Hematopoietic multipotent progenitor cell treated with erythropoietin and hydrocortisone succinate and interleukin-3 and kit ligand, for 6 days (in vitro differentiated cells): ENCODE data around the gene DCDC2.
"Not testable (repeated sequence)": the region's sequence is repeated elsewhere in the genome, so short reads cannot be mapped to it uniquely, and the experiment has no call there.

Experiments used
- DNase-seq: peaks from one replicate; pipeline ENCODE4 v3.0.0-alpha.2; 2015

Gene DCDC2

DNA sequence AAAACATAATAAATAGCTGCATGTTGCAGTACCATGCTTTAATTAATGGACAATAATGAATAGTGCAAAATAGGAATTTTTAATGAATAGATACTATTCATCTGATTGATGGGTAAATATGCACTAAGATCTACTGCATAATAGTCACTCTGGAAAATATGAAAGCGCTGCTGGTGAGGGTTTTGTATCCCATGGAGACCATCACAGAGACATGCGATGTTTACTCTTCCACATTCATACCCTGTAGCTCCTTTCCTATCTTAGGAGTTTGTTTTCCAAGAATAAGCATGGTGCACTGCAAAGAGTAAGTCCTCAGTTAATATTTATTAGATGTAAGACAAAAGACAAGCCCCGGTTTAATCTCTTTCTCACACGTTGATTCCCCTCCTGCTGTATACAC lies 150.4 kb downstream of the DCDC2 start:
- no peak for DNase-seq

DNA sequence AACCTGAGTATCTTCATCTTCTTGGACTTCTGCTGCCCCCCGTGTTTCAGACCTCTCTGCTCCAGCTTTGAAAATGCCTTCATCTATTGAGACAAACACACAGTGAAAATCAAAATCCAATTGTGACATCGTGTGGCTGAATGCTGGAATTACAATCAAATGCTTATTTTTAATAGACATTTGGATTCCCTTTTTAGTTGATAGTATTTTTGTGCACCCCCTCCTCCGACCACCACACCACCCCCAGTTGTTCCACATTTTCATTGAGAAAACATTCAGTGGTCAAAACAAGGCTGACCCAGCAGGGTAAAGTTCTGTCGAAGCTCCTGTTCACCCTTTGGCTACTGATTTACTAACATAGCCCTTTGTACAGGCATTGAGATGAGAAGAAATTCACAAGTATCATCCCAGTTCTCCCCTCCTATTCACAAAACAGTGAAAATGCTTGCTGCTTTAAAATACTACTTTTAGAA lies 152.8 kb downstream of the DCDC2 start:
- peak; percentile 70 for DNase-seq

DNA sequence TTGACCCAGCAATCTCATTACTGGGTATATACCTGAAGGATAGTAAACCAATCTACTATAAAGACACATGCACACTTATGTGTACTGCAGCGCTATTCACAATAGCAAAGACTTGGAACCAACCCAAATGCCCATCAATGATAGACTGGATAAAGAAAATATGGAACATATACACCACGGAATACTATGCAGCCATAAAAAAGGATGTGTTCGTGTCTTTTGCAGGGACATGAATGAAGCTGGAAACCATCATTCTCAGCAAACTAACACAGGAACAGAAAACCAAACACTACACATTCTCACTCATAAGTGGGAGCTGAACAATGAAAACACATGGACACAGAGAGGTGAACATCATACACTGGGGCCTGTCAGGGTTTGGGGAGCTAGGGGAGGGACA lies 153.7 kb downstream of the DCDC2 start:
- DNase-seq: not testable (repeated sequence)

DNA sequence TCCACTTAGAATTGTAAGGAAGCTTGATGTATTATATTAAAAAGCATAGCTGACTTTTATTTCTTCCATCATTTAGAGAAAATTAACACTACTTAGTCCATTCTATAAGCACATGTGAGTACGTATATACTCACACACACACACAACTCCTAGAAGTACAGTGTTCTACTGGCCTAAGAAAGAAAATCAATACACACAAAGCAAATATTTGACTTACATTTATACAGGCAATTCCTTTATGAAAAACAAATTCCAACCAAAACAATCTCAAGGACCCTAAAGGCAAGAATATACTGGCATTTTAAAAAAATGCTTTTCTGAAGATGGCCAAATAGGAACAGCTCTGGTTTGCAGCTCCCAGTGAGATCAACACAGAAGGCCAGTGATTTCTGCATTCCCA lies 160.0 kb downstream of the DCDC2 start:
- no peak for DNase-seq

DNA sequence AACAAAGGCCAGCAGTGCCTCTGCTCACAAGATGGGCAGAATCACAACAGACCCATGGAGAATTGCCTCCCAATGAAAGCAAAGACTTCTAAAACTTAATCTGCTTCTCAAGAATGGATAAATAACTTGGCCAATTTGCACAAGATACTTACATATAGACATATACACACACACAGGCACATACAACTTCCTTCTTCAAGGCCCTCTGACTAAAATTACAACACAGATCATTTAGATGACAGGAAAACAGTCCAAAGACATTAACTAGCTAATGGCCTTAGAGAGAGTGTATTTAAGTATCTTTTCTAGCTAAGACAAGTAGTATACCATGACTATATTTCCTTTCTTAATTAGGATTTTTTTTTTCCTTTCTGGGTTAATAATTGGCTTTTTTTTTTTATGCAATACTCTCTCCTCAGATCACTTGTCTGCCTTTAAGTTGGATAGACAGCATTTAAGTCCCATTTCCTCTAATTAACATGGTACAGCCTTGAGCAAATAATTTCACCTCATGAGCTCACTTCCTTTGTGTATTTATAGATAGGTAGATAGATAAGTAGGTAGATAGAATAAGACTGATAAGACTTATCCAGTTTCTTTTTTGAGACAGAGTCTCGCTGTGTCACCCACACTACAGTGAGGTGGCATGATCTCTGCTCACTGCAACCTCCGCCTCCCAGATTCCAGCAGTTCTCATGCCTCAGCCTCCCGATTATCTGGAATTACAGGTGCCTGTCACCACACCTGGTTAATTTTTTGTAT lies 161.8 kb downstream of the DCDC2 start:
- DNase-seq: no peak

DNA sequence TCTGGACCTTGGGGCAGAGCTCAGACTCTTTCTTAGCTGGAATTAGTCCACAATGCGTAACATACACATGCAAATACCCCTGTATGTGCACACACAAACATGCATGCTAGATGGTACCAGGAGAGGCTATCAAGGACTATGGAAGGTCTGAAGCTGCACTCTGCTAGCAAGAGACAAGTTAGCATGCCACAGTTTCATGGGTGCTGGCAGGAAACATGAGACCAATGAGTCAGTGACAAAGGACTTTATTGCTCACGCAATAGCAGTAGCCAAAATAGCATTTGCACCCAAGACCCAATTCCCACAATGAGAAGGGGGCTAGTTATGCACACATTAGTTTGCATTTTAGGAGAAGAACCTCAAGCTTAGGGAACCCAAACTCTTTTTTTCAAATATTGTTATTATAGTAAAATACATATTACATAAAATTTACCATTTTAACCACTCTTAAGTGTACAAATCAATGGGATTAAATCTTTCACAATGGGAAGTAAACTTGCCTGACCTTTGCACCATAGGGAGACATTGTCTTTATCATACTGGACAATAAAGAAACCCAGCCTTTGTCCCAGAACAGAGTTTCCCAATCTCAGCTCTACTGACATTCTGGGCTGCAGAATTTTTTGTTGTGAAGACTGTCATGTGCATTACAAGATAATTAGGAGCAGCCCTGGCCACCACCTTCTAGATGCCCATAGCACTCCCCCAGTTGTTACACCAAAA lies 162.7 kb downstream of the DCDC2 start:
- DNase-seq: no peak

DNA sequence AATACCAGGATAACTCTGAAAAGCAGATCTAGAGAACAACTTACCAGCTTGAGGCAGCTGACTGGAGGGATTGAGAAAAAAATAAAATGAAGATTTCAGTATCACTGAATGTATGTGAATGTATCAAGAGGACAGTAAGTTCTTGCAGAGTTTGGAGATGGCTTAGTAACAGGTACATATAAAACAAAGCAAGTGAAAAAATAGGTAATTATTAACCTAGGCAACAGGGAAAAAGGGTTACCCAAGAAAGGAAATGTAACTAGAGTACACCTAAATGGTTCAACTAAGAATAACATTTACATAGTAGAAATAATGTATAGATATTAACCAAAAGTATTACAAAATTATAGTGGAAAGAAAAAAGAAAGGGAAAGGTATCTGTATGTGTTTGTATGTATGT lies 164.5 kb downstream of the DCDC2 start:
- DNase-seq: no peak

DNA sequence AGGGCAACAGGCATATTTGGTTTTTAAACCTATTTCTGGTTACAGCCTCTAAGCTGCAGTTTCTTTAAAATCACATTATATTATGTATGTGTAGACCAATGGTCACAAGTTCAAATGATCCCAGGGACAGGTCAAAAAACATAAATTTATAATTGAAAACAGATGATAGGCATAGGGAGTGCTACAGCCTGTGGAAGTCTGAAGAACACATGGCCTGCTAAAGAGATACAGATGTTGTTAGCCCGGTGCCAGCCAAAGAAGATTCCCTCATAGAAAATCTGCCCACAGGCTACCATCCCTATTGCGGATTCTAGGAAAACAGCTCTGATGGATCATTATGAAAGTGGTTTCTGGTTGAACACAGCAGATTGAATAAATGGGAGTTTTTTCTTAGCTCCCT lies 166.5 kb downstream of the DCDC2 start:
- DNase-seq: no peak

DNA sequence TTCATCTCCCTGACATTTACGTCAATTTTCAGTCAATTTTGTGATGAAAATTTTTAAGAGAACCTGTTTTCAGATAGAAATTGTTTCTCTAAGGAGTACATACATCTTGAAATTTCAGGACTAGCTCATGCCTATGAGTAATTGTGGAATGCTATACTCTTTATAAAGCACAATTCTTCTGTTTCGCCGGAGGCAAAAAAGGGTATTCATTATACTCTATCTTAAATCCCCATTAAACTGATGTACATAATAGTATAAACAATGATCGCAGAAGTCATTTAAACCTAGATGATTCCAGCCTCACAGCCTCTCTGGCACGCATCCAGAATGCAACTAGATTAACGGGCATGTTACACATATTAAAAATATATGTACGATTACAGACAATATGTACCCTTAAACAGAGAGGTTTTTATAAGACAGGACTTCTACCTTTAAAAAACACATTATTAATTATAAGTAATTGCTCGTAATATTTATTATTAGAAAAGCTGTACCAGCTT lies 169.2 kb downstream of the DCDC2 start:
- DNase-seq: no peak

DNA sequence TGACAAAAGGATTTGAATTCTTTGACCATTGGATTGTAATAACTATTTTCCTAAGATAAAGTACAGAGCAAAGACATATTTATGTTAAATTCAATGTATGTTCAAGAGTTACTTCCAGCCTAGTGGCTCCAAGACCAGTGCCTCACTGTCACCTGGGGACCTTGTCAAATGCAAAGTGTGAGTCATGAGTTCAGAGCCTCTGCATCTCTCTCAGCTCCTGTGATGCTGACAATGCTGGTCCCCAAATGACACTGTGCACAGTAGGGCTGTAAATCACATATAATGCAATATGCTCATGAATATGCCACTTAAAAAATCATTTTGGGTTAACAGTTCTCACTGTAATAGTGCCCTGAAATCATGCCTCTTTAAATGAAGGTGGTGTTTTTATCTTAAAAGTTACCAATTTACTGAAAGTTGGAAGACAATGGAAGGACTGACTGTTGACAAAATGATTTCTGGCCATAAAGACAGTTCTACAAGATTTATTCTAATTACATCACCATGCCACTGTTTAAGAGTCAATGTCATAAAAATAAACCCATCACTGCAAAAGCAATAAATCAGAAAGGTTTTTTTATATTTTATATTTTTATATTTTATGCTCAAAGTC lies 169.8 kb downstream of the DCDC2 start:
- no peak for DNase-seq

DNA sequence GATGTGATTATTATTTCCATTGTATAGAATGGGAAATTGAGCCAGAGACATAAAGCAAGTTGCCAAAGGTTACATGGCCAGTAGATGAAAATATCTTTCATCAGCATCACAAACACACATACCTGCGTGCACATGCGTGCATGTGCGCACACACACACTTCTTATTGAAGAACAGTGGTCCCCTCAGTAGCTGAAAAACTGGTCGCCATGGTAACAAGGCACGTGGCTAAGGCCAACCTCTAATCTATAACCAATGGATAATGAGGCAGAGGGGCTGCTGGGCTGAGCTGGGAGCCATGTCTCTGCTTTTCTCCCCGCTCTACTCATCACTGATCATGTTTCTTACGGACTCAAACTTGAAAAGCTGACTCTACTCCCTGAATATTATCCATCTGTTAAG lies 171.5 kb downstream of the DCDC2 start:
- no peak for DNase-seq

DNA sequence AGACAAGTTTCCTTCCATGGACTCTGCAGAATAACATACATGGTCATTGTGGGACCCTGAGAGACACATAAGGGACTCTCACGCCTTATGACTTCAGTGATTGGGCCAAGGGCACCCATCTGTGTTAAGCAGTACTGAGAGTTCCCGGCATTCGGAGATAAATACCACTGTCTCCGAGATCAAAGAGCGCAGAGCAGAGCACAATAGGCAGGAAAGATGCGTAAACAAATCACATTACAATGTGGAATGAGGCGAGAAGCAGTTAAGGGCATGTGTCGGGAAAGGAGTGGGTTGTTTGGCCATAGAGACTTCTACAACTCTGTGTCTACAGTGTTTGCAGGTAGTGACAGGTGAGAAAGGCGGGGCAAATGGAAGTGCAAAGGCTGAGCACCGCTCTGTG lies 174.3 kb downstream of the DCDC2 start:
- DNase-seq: no peak

DNA sequence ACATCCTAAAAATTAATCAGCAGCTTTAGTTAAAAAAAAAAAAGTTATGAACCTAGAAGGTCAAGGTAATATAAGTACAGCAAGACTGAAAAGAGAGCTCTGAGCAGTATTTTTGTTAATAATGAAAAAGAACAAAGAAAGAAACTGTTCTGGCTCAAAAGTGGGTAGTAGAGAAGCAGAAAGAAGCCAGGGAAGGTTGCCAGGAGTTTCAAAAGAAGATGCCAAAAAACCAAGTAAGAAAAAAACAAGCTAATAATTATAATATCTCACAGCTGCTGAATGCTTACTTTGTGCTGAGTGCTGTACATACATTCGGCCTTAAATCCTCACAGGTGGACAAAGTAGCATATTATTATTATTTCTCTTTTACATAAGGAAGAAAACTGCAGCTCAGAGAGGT lies 200.0 kb downstream of the DCDC2 start:
- DNase-seq: no peak

DNA sequence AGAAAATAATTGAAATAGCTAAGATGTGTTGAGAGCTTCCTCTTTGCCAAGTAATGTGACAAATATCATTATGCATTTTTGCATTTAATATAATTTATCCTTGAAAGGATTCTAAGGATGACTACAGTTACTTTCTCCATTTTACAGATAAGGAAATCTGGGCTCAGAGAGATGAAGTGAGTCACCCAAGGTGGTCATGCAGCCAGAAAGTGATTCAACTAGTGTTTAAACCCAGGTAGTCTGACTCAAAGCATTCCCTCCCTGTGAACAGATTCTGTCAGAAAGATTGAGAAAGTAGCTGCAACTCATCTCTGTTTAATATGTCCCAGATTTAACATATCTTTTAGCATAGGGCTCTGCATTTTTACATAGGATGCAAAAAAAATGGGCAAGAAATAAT lies 203.7 kb downstream of the DCDC2 start:
- DNase-seq: no peak

DNA sequence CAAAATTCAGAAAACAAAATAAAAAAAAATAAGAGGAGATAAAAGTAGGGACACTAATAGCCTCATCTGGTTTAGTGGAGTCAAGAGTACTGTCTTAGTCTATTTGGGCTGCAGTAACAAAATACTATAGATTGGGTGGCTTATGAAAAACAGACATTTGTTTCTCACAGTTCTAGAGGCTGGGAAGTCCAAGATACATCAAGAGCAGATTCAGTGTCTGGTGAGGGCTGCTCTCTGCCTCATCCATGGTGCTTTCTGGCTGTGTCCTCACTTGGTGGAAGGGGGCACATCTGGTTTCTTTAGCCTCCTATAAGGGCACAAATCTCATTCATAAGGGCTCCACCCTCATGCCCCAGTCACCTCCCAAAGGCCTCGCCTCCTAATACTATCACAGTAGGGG lies 205.8 kb downstream of the DCDC2 start:
- DNase-seq: no peak

DNA sequence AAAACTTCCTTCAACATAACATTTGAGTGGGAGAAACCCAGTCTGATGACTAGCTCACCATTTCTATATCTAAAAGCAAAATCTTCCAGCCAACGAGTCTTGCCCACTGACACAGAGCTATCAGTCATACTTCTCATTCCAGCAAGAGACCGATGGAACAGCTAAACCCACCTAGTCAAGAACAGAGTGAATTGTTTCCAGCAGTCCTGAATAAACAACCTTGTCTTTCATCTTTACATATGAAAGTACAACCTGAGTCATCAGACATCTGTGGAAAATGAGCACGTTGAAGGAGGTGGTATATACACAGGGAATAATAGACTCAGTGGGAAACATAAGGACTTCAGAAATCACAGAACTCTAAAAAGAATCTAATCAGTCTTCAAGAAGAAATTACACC lies 208.0 kb downstream of the DCDC2 start:
- no peak for DNase-seq

DNA sequence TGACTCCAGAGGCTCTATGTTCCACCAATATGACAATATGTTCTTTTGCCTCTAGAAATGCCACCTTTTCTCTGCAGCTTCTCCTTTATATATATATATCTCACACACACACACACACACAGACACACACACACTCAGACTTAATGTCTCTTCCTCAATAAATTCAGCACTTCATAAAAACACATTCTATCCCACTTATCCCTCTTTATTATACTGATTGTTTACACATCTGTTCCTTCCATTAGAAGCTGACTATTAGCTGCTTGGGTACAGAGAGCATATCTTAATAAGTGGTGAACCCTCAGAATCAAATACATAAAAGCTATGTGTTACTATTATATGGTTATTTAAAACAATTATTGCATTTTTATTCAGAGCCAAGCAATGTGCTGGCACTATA lies 208.6 kb downstream of the DCDC2 start:
- no peak for DNase-seq

DNA sequence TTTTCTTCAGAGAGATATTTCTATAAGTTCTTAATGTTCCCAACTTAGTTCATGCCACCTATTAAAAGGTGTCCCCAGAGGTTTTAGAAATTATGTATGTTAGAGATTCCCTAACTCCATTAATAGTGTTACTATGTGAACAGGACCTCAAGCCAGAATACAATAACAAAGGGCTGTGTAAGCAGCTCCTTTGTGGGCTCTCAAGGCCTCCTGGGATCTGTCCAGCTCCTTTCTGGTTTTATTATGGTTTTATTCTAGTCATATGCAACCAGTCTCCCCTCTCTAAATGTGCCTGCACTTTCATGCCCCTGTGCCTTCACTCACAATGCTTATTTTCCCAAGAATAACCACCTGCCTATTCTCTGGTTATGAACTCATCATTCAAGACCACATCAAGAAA lies 209.2 kb downstream of the DCDC2 start:
- DNase-seq: no peak

DNA sequence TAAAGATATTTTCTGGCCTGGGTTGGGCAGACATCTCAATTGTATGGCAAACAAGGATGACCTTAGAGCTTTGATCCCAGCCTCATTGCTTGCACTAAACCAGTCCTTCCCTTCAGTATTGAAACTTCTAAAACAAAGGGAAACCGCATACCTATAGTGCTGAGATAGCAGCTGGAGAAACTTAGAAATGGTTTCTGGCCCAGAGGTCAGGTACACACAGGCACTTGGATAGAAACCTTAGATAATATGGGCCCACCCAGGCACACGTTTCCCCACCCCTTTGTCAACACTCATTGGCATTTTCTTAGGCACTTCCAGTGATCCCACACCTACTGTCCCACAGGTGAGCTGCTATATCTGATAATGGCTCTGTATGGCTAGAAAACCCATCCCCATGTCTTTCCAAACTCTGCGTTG lies 209.7 kb downstream of the DCDC2 start:
- DNase-seq: no peak

DNA sequence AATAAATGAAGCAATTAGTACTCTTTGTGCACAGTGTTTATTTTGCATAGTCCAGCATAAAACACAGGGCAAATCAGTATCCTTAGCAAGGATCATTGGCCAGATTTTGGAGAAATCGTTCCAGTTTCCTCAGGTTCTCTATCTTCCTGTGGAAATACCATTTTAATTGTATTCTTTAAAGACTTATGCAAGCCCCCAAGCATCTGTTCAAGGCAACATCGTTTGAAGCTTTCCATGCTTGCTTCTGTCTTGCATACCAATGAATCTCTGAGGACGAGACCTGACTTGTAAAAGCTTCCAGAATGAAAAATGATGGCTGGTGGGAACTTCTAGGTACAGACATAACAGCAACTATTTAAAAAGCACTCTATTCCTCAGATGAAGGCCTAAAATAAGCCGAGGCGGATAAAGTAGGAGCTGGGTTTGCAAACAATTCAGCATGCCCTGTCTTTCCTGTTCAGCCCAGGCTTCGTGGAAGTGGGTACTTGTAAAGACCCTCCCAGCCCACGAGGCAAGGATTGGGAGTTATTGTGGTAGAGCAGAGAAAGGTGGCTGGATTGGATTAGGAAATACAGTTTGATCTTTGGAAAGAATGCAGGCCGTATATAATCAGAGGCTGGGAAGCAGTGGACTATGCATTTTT lies 210.2 kb downstream of the DCDC2 start:
- DNase-seq: no peak

DNA sequence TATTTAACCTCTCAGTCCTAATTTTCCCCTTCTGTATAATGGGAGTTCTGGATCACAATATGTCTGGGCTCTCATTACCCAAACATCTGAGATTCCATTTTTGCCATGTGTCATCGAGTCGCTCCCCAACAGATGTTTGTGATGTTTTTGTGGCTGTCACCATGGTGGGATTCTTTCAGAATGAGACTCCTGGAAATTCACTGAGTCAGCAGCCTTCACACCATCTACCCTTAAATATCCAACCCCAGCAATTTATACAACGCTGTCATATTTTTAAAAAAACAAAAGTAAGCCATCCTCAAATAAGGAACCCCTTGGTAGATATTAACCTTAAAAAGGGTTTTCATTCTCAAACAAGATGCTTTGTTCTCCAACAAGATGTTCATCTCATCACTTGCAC lies 211.0 kb downstream of the DCDC2 start:
- no peak for DNase-seq

DNA sequence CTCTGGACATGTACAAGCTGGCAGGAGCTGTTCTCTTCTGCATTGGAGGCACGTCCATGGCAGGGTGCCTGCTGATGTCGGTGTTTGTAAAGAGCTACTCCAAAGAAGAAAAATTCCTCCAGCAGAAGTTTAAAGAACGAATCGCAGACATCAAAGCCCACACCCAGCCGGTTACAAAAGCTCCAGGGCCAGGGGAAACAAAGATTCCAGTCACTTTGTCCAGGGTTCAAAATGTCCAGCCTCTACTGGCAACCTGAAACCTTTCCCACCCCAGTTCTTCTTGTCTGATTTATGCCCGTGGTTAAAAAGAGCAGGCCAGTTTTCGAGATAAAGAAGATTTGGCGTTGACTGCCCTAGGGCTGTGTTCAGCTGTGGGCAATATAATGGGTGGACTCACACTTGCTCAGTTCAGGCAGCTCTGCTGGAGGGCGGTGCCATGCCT lies 212.1 kb downstream of the DCDC2 start:
- no peak for DNase-seq

DNA sequence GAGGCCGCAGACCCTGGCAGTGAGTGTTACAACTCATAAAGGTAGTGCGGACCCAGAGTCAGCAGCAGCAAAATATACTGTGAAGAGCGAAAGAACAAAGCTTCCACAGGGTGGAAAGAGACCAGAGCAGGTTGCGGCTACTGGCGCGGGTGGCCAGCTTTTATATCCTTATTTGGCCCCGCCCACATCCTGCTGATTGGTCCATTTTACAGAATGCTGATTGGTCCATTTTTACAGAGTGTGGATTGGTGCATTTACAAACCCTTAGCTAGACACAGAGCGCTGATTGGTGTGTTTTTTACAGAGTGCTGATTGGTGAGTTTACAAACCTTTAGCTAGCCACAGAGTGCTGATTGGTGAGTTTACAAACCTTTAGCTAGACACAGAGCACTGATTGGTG lies 215.1 kb downstream of the DCDC2 start:
- DNase-seq: not testable (repeated sequence)
